GM19324 (cell line): ENCODE results near the gene SORT1.
"Not testable (repeated sequence)": the region's sequence is repeated elsewhere in the genome, so short reads cannot be mapped to it uniquely, and the experiment has no call there.

Experiments used
- ATAC-seq: cut with Tn5 transposase; IDR thresholded peaks from one replicate; pipeline ENCODE4 v1.9.1; 2021; ENCODE audit warnings: mild to moderate bottlenecking, moderate library complexity; ENCODE audit not compliant: unreplicated experiment, low FRiP score

Gene SORT1

GRCh38 chr1:109383854-109384253 lies 13.9 kb downstream of the SORT1 start:
- no peak for ATAC-seq

- ATAC-seq: no peak
Measured at GRCh38 chr1:109383087-109383779, 14.5 kb downstream of the SORT1 start.

- no peak for ATAC-seq
Measured at GRCh38 chr1:109381573-109381972, 16.1 kb downstream of the SORT1 start.

- no peak for ATAC-seq
Measured at GRCh38 chr1:109379907-109380306, 17.8 kb downstream of the SORT1 start.

GRCh38 chr1:109379422-109379821 lies 18.3 kb downstream of the SORT1 start:
- ATAC-seq: no peak

GRCh38 chr1:109377698-109378097 lies 20.0 kb downstream of the SORT1 start:
- ATAC-seq: no peak

GRCh38 chr1:109373696-109374095 lies 24.0 kb downstream of the SORT1 start:
- ATAC-seq: not testable (repeated sequence)

- ATAC-seq: no peak
Measured at GRCh38 chr1:109373126-109373525, 24.6 kb downstream of the SORT1 start.

- no peak for ATAC-seq
Measured at GRCh38 chr1:109372281-109372680, 25.4 kb downstream of the SORT1 start.

- ATAC-seq: no peak
Measured at GRCh38 chr1:109371341-109371739, 26.4 kb downstream of the SORT1 start.

GRCh38 chr1:109370712-109371340 lies 26.9 kb downstream of the SORT1 start:
- no peak for ATAC-seq

GRCh38 chr1:109369167-109369746 lies 28.5 kb downstream of the SORT1 start:
- no peak for ATAC-seq

- ATAC-seq: no peak
Measured at GRCh38 chr1:109368464-109368863, 29.3 kb downstream of the SORT1 start.

- no peak for ATAC-seq
Measured at GRCh38 chr1:109367626-109368025, 30.1 kb downstream of the SORT1 start.

- ATAC-seq: no peak
Measured at GRCh38 chr1:109365642-109366204, 32.0 kb downstream of the SORT1 start.

GRCh38 chr1:109361649-109362048 lies 36.1 kb downstream of the SORT1 start:
- ATAC-seq: no peak

- no peak for ATAC-seq
Measured at GRCh38 chr1:109361069-109361468, 36.6 kb downstream of the SORT1 start.

- ATAC-seq: no peak
Measured at GRCh38 chr1:109357616-109358015, 40.1 kb downstream of the SORT1 start.

GRCh38 chr1:109356915-109357314 lies 40.8 kb downstream of the SORT1 start:
- ATAC-seq: no peak

- no peak for ATAC-seq
Measured at GRCh38 chr1:109356505-109356904, 41.2 kb downstream of the SORT1 start.

GRCh38 chr1:109354929-109355328 lies 42.8 kb downstream of the SORT1 start:
- ATAC-seq: no peak

GRCh38 chr1:109351457-109351856 lies 46.3 kb downstream of the SORT1 start:
- no peak for ATAC-seq
